Right atrium auricular region (tissue), 2 donors: ENCODE measurements around the gene GRIN2D. TPM values are rescaled to one million over a fixed set of nuclear protein-coding genes. Genes with fewer than 3 reads are reported as not detected.

Source experiments
- DNase-seq: peaks from one replicate; pipeline ENCODE4 v3.0.0-alpha.2; 2019; ENCODE audit warnings: low spot score
- H3K27ac ChIP-seq, 2 donors: fragments of 200-600 bp; sonication (generic); 1 replicate in 1 of 2; 2 replicates in 1 of 2; pipeline ENCODE4 v1.5.1; 2016 to 2019
- H3K27me3 ChIP-seq, 2 donors: fragments of 200-600 bp; sonication (generic); one replicate each; pipeline versions ENCODE4 v1.5.1 to v1.6.0; 2017 to 2019
- H3K36me3 ChIP-seq: fragments of 200-600 bp; sonication (generic); one replicate; pipeline ENCODE4 v1.5.1; 2016
- H3K4me1 ChIP-seq, 2 donors: fragments of 200-600 bp; sonication (generic); one replicate each; pipeline versions ENCODE4 v1.5.1 to v1.6.0; 2017 to 2019
- H3K4me3 ChIP-seq, 2 donors: fragments of 200-600 bp; sonication (generic); 1 replicate in 1 of 2; 2 replicates in 1 of 2; pipeline ENCODE4 v1.5.1; 2017 to 2019; ENCODE audit warnings: mild to moderate bottlenecking in 1 of 2, moderate library complexity in 1 of 2
- H3K9me3 ChIP-seq, 2 donors: fragments of 200-600 bp; sonication (generic); one replicate each; pipeline ENCODE4 v1.5.1; 2019
- CTCF ChIP-seq, 2 donors: fragments of 200-600 bp; sonication (generic); IDR thresholded peaks; one replicate each; pipeline ENCODE4 v1.5.1; 2019; ENCODE audit warnings: antibody characterized with exemption in 2 of 2
- total RNA-seq, 2 donors: library from RNA; depleted of rRNA; stranded (reverse); fragments of >200 nt; gene quantifications; one replicate each; pipeline ENCODE4 v1.1.0, GENCODE V29; 2016

The GRIN2D gene
- total RNA-seq, 2 donors from 2014 or later, result 0.31 to 0.33 TPM

GRCh38 chr19:48396824-48397176 is 3.3 kb downstream of the GRIN2D start:
- Histone ChIP-seq H3K4me3 (no peak overlapping the region), H3K27me3 (peaks cover 29 to 43% of the 10 kb centered on the region in 2 donors), H3K36me3 (no peaks in the 10 kb centered on the region), H3K9me3 (no peaks in the 10 kb centered on the region), H3K27ac (no peak overlapping the region), H3K4me1 (peaks cover 0 to 28% of the 10 kb centered on the region in 2 donors)
- no peak for TF ChIP-seq CTCF (IDR thresholded peaks at IDR 0.05)
- DNase-seq, result no peak

GRCh38 chr19:48397263-48398101 is 4.0 kb downstream of the GRIN2D start:
- Histone ChIP-seq H3K4me3 (peak overlapping the region; percentile 23 to 45), H3K27ac (peak overlapping the region in 1 of 2 donors; percentile 23)

GRCh38 chr19:48398102-48398374 is 4.6 kb downstream of the GRIN2D start:
- Histone ChIP-seq H3K4me3 (peak overlapping the region; percentile 23 to 45), H3K4me1 (peaks cover 0 to 28% of the 10 kb centered on the region in 2 donors), H3K27me3 (peaks cover 29 to 43% of the 10 kb centered on the region in 2 donors), H3K27ac (peak overlapping the region in 1 of 2 donors; percentile 23), H3K36me3 (no peaks in the 10 kb centered on the region), H3K9me3 (no peaks in the 10 kb centered on the region)
- no peak for TF ChIP-seq CTCF (IDR thresholded peaks at IDR 0.05)
- no peak for DNase-seq

More at GRCh38 chr19:48397263-48398101, 4.0 kb downstream of the GRIN2D start:
- peaks cover 29 to 43% of the 10 kb centered on the region in 2 donors for H3K27me3 ChIP-seq
- H3K4me1 ChIP-seq, result peaks cover 0 to 28% of the 10 kb centered on the region in 2 donors
- no peak for TF ChIP-seq CTCF (IDR thresholded peaks at IDR 0.05)
- no peaks in the 10 kb centered on the region for H3K9me3 ChIP-seq
- no peaks in the 10 kb centered on the region for H3K36me3 ChIP-seq
- no peak for DNase-seq

GRCh38 chr19:48398375-48399235 is 5.1 kb downstream of the GRIN2D start:
- Histone ChIP-seq H3K4me1 (peaks cover 0 to 23% of the 10 kb centered on the region in 2 donors), H3K27me3 (peaks cover 29 to 43% of the 10 kb centered on the region in 2 donors), H3K27ac (peak overlapping the region in 1 of 2 donors; percentile 23), H3K36me3 (no peaks in the 10 kb centered on the region), H3K4me3 (peak overlapping the region; percentile 23 to 45), H3K9me3 (no peaks in the 10 kb centered on the region)
- TF ChIP-seq CTCF (IDR thresholded peaks at IDR 0.05), result no peak
- peak; percentile 68 for DNase-seq

GRCh38 chr19:48400018-48400742 is 6.7 kb downstream of the GRIN2D start:
- DNase-seq, result peak; percentile 74
- peak overlapping the region in 1 of 2 donors; percentile 47 for H3K27ac ChIP-seq
- H3K4me1 ChIP-seq, result peaks cover 0 to 9% of the 10 kb centered on the region in 2 donors
- H3K27me3 ChIP-seq, result peaks cover 21 to 28% of the 10 kb centered on the region in 2 donors
- H3K9me3 ChIP-seq, result no peaks in the 10 kb centered on the region
- H3K36me3 ChIP-seq, result no peaks in the 10 kb centered on the region
- TF ChIP-seq CTCF (IDR thresholded peaks at IDR 0.05), result no peak
- H3K4me3 ChIP-seq, result peak overlapping the region in 1 of 2 donors; percentile 22
